HG03460 (cell line): ENCODE data around the gene TRNT1.

Experiments
- ATAC-seq: cut with Tn5 transposase; IDR thresholded peaks from one replicate; pipeline ENCODE4 v1.9.1; 2021; ENCODE audit not compliant: unreplicated experiment

TRNT1 gene

GRCh38 chr3:3177861-3178497 is 51.2 kb downstream of the TRNT1 start:
- no peak for ATAC-seq

- peak; percentile 3 for ATAC-seq
These were observed 52.0 kb downstream of the TRNT1 start for GRCh38 chr3:3178498-3179328.

- peak; percentile 99 for ATAC-seq
These were observed 52.8 kb downstream of the TRNT1 start, which contains the start of gene CRBN for GRCh38 chr3:3179407-3180094. Gene CRBN (minus strand): TSS chr3:3179691. CDS start chr3:3179687, 4 bp downstream.

- no peak for ATAC-seq
These were observed 53.7 kb downstream of the TRNT1 start for GRCh38 chr3:3180456-3180855.

- ATAC-seq = no peak
These were observed 58.1 kb downstream of the TRNT1 start for GRCh38 chr3:3184876-3185275.

- no peak for ATAC-seq
These were observed 62.5 kb downstream of the TRNT1 start for GRCh38 chr3:3189102-3189727.

- ATAC-seq = no peak
These were observed 63.2 kb downstream of the TRNT1 start for GRCh38 chr3:3189961-3190360.

- ATAC-seq = no peak
These were observed 65.0 kb downstream of the TRNT1 start for GRCh38 chr3:3191675-3192285.

GRCh38 chr3:3192286-3192675 is 65.5 kb downstream of the TRNT1 start:
- no peak for ATAC-seq

GRCh38 chr3:3194861-3195260 is 68.1 kb downstream of the TRNT1 start:
- no peak for ATAC-seq

GRCh38 chr3:3196148-3196861 is 69.6 kb downstream of the TRNT1 start:
- ATAC-seq = no peak
